ENCODE data around the gene GPR137B. TPM values are rescaled to one million over a fixed set of nuclear protein-coding genes. Genes with fewer than 3 reads are reported as not detected.

Gene GPR137B, protein sequence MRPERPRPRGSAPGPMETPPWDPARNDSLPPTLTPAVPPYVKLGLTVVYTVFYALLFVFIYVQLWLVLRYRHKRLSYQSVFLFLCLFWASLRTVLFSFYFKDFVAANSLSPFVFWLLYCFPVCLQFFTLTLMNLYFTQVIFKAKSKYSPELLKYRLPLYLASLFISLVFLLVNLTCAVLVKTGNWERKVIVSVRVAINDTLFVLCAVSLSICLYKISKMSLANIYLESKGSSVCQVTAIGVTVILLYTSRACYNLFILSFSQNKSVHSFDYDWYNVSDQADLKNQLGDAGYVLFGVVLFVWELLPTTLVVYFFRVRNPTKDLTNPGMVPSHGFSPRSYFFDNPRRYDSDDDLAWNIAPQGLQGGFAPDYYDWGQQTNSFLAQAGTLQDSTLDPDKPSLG
- total RNA-seq = 4.0 and 6.8 TPM in 2 replicates

DNA sequence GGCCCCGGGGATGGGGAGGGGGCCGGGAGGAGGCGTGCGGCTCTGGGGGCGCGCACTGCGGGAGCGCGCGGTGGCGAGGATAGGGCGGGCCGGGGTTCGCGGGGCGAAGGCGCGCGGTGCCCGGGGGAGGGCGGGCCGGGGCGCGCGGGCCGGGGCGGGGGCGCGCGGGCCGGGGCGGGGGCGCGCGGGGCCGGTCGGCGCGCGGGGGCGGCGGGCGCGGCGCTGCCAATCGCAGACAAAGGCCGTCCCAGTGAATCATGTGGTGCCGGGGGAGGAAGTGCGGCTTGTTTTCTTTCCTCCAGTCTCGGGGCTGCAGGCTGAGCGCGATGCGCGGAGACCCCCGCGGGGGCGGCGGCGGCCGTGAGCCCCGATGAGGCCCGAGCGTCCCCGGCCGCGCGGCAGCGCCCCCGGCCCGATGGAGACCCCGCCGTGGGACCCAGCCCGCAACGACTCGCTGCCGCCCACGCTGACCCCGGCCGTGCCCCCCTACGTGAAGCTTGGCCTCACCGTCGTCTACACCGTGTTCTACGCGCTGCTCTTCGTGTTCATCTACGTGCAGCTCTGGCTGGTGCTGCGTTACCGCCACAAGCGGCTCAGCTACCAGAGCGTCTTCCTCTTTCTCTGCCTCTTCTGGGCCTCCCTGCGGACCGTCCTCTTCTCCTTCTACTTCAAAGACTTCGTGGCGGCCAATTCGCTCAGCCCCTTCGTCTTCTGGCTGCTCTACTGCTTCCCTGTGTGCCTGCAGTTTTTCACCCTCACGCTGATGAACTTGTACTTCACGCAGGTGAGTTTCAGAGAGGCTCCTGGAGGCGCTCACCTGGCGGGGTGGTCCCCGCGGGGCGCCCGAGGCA is at the start of gene GPR137B:
TSS of gene GPR137B (plus strand) at position 287 of the 851 bp plus-strand sequence. CDS start at position 371, 84 bp downstream.

Other genes with a start within 250 kb of the GPR137B start
- gene NID1, start 77.4 kb upstream of the GPR137B start, total RNA-seq = 47.0 and 61.4 TPM in 2 replicates
- 2.6 and 3.6 TPM in 2 replicates for gene ERO1B, start 139.4 kb downstream of the GPR137B start, total RNA-seq